NAMALWA (cell line): ENCODE data around the gene LDB2.
"Not testable (repeated sequence)": the region's sequence is repeated elsewhere in the genome, so short reads cannot be mapped to it uniquely, and the experiment has no call there.

ENCODE experiments used
- DNase-seq: peaks from one replicate; pipeline ENCODE4 v3.0.0-alpha.2; 2015; ENCODE audit warnings: low spot score

LDB2 gene

GRCh38 chr4:16544869-16545268, 353.6 kb downstream of the LDB2 start:
- DNase-seq: no peak

- DNase-seq: no peak
These were observed 354.2 kb downstream of the LDB2 start for GRCh38 chr4:16544251-16544721.

GRCh38 chr4:16537926-16538325, 360.5 kb downstream of the LDB2 start:
- DNase-seq: no peak

GRCh38 chr4:16532240-16532970, 366.0 kb downstream of the LDB2 start:
- no peak for DNase-seq

- no peak for DNase-seq
These were observed 367.5 kb downstream of the LDB2 start for GRCh38 chr4:16530688-16531635.

- DNase-seq: no peak
These were observed 373.4 kb downstream of the LDB2 start for GRCh38 chr4:16524911-16525554.

GRCh38 chr4:16524406-16524805, 374.0 kb downstream of the LDB2 start:
- DNase-seq: no peak

GRCh38 chr4:16523526-16523925, 374.9 kb downstream of the LDB2 start:
- DNase-seq: not testable (repeated sequence)

- no peak for DNase-seq
These were observed 377.1 kb downstream of the LDB2 start for GRCh38 chr4:16521156-16521915.

- DNase-seq: peak; percentile 74
These were observed 381.5 kb downstream of the LDB2 start for GRCh38 chr4:16516796-16517439.

- DNase-seq: no peak
These were observed 384.6 kb downstream of the LDB2 start for GRCh38 chr4:16513876-16514275.

- DNase-seq: peak; percentile 46
These were observed 389.5 kb downstream of the LDB2 start for GRCh38 chr4:16508968-16509367.

- DNase-seq: peak; percentile 3
These were observed 392.7 kb downstream of the LDB2 start for GRCh38 chr4:16505726-16506125.

GRCh38 chr4:16505267-16505666, 393.2 kb downstream of the LDB2 start:
- DNase-seq: no peak

GRCh38 chr4:16503421-16504100, 394.9 kb downstream of the LDB2 start:
- no peak for DNase-seq

GRCh38 chr4:16498978-16499377, 399.5 kb downstream of the LDB2 start:
- no peak for DNase-seq

- no peak for DNase-seq
These were observed 401.9 kb downstream of the LDB2 start for GRCh38 chr4:16496501-16496900.

- no peak for DNase-seq
These were observed 405.6 kb downstream of the LDB2 start for GRCh38 chr4:16492872-16493271.

GRCh38 chr4:16489226-16489625, 409.2 kb downstream of the LDB2 start:
- DNase-seq: no peak

- DNase-seq: no peak
These were observed 410.4 kb downstream of the LDB2 start for GRCh38 chr4:16488084-16488483.

- DNase-seq: no peak
These were observed 413.7 kb downstream of the LDB2 start for GRCh38 chr4:16484711-16485110.
